Chondrocyte (in vitro differentiated cells): ENCODE measurements around the gene CEP120. TPM values are rescaled to one million over a fixed set of nuclear protein-coding genes. Genes with fewer than 3 reads are reported as not detected.

Experiments used
- DNase-seq: peaks from one replicate; pipeline ENCODE4 v3.0.0; 2021; ENCODE audit warnings: mixed read lengths, low spot score
- H3K27ac Mint-ChIP-seq: one replicate; pipeline ENCODE4 v1.8.0; 2021; ENCODE audit warnings: mild to moderate bottlenecking, moderate library complexity, mixed read lengths; ENCODE audit not compliant: unreplicated experiment
- H3K27me3 Mint-ChIP-seq: 2 replicates; pipeline ENCODE4 v1.8.0; 2021; ENCODE audit warnings: low read depth, mixed read lengths
- H3K36me3 Mint-ChIP-seq: 2 replicates; pipeline ENCODE4 v1.8.0; 2021; ENCODE audit warnings: low read depth, mixed read lengths
- H3K4me1 Mint-ChIP-seq: 2 replicates; pipeline ENCODE4 v1.8.0; 2021; ENCODE audit warnings: low read depth, mild to moderate bottlenecking, mixed read lengths
- H3K4me3 Mint-ChIP-seq: one replicate; pipeline ENCODE4 v1.8.0; 2021; ENCODE audit warnings: mild to moderate bottlenecking, moderate library complexity, mixed read lengths; ENCODE audit not compliant: unreplicated experiment
- H3K9me3 Mint-ChIP-seq: 2 replicates; pipeline ENCODE4 v1.8.0; 2021; ENCODE audit warnings: low read depth, mixed read lengths
- CTCF ChIP-seq: fragments of 200-600 bp; sonication (generic); IDR thresholded peaks from 2 replicates; pipeline ENCODE4 v1.5.0; 2021; ENCODE audit warnings: antibody characterized with exemption, mild to moderate bottlenecking, moderate library complexity
- total RNA-seq: library from RNA; stranded (reverse); gene quantifications from 3 replicates; pipeline ENCODE4 v1.2.1, GENCODE V29; 2021

Gene CEP120
- total RNA-seq, 1 donor from 2014 or later: 21.1 TPM

GRCh38 chr5:123299136-123299535 lies 124.1 kb downstream of the CEP120 start:
- no peak for TF ChIP-seq CTCF
- H3K27ac Mint-ChIP-seq: no peak overlapping the region
- no peak overlapping the region for H3K4me3 Mint-ChIP-seq
- H3K36me3 Mint-ChIP-seq: peaks cover 5% of the 10 kb centered on the region
- no peak for DNase-seq
- peaks cover 10% of the 10 kb centered on the region for H3K4me1 Mint-ChIP-seq
- peaks cover 14% of the 10 kb centered on the region for H3K27me3 Mint-ChIP-seq
- peaks cover 20% of the 10 kb centered on the region for H3K9me3 Mint-ChIP-seq

GRCh38 chr5:123298335-123299030 lies 124.7 kb downstream of the CEP120 start:
- Mint-ChIP-seq H3K9me3 (peaks cover 20% of the 10 kb centered on the region), H3K27ac (no peak overlapping the region), H3K4me3 (no peak overlapping the region), H3K4me1 (peaks cover 10% of the 10 kb centered on the region), H3K36me3 (peaks cover 5% of the 10 kb centered on the region), H3K27me3 (peaks cover 14% of the 10 kb centered on the region)
- DNase-seq: no peak
- TF ChIP-seq CTCF: no peak

- no peak overlapping the region for H3K27ac Mint-ChIP-seq
- no peak for DNase-seq
- H3K4me1 Mint-ChIP-seq: peaks cover 10% of the 10 kb centered on the region
- H3K9me3 Mint-ChIP-seq: peaks cover 20% of the 10 kb centered on the region
- peaks cover 14% of the 10 kb centered on the region for H3K27me3 Mint-ChIP-seq
- H3K4me3 Mint-ChIP-seq: no peak overlapping the region
- peaks cover 5% of the 10 kb centered on the region for H3K36me3 Mint-ChIP-seq
- no peak for TF ChIP-seq CTCF
Measured at GRCh38 chr5:123297866-123298265, 125.3 kb downstream of the CEP120 start.

GRCh38 chr5:123297198-123297831 lies 125.9 kb downstream of the CEP120 start:
- Mint-ChIP-seq H3K4me1 (peaks cover 9% of the 10 kb centered on the region), H3K27ac (no peak overlapping the region), H3K4me3 (no peak overlapping the region), H3K36me3 (peaks cover 5% of the 10 kb centered on the region), H3K9me3 (peaks cover 20% of the 10 kb centered on the region), H3K27me3 (peaks cover 11% of the 10 kb centered on the region)
- DNase-seq: no peak
- TF ChIP-seq CTCF: no peak

Other genes with a start within 250 kb of the CEP120 start
- gene CSNK1G3, start 88.8 kb upstream of the CEP120 start, total RNA-seq: 39.4 to 46.6 TPM (median 42.2 TPM) in 3 replicates